ENCODE results near the gene NELFCD.

Gene NELFCD

DNA sequence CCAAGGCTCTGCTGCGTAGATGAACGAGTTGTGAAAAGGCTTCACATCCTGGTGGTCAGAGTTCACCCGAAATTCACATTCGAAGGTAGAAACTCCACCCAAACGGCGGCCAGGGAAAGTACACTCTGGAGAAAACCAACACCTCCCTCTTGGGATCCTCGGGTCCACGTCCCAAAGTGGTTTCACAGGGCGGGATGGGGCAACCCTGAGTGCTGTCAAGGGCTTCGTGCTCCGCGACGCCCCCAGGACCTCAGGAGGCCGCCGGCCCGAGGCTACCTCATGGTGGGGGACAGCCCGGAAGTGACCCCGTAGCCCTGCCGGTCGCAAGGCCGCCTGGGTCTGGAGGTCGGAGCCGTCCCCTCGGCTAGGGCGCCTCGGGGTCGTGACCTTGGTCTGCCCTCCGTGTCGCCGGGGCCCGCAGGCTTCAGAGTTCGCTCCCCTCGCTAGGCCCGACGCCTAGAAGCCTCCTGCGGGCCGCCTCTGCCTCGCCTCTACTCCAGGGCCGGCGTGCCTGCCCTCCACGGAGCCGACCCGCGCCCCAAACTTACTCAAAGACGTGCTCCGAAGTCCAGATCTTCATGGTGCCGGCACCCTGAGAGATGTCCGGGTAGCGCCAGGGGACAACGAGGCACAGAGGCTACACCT is 61.2 kb downstream of the NELFCD start, which contains the start of gene PRELID3B:
PRELID3B (minus strand) TSS at position 636 of the 645 bp plus-strand sequence; CDS start at position 580, 56 bp downstream.
- H3K27ac ChIP-seq (ENCODE audit: extremely low read depth, low read depth, low read length): peak within 1 kb of the TSS; percentile 53; the same call in 1 of the 2 replicates
- no peaks in the 10 kb centered on the region for H3K9me3 ChIP-seq (ENCODE audit: control insufficient read depth, insufficient read depth, low read depth, low read length)
- peaks cover 2% of the 10 kb centered on the region; the same call in 1 of the 2 replicates for H3K4me1 ChIP-seq (ENCODE audit: control insufficient read depth, insufficient read depth, low read length)
- H3K4me3 ChIP-seq (ENCODE audit: low read depth, low read length): peak within 1 kb of the TSS; percentile 90
- ChIA-PET CTCF (no interaction called here), POLR2A (interaction anchor here (0.6 to 3.6 kb wide), 5 partner anchors 8 to 180 kb away, joined by 3 to 28 read pairs (median 4); partner anchors contain the start of gene ATP5F1E)
- H3K36me3 ChIP-seq (ENCODE audit: control insufficient read depth in 2 of 2, insufficient read depth in 1 of 2, low read length in 2 of 2): peaks cover 2 to 29% of the 10 kb centered on the region in 2 experiments; a peak in 2 of 3 replicates
- peak; percentile 31; the same call in 1 of the 2 replicates for TF ChIP-seq ZNF146 (tag by site-specific recombination; IDR thresholded peaks at IDR 0.05)
- no peak for TF ChIP-seq RBAK (tag by site-specific recombination; IDR thresholded peaks at IDR 0.05)
- TF ChIP-seq, protein P1, sequence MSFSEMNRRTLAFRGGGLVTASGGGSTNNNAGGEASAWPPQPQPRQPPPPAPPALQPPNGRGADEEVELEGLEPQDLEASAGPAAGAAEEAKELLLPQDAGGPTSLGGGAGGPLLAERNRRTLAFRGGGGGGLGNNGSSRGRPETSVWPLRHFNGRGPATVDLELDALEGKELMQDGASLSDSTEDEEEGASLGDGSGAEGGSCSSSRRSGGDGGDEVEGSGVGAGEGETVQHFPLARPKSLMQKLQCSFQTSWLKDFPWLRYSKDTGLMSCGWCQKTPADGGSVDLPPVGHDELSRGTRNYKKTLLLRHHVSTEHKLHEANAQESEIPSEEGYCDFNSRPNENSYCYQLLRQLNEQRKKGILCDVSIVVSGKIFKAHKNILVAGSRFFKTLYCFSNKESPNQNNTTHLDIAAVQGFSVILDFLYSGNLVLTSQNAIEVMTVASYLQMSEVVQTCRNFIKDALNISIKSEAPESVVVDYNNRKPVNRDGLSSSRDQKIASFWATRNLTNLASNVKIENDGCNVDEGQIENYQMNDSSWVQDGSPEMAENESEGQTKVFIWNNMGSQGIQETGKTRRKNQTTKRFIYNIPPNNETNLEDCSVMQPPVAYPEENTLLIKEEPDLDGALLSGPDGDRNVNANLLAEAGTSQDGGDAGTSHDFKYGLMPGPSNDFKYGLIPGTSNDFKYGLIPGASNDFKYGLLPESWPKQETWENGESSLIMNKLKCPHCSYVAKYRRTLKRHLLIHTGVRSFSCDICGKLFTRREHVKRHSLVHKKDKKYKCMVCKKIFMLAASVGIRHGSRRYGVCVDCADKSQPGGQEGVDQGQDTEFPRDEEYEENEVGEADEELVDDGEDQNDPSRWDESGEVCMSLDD (tag by site-specific recombination; IDR thresholded peaks at IDR 0.05): peak; percentile 86
- TF ChIP-seq ZNF394 (tag by site-specific recombination; IDR thresholded peaks at IDR 0.05; ENCODE audit: borderline replicate concordance): peak; percentile 26; the same call in 1 of the 2 replicates
- TF ChIP-seq, protein P2, sequence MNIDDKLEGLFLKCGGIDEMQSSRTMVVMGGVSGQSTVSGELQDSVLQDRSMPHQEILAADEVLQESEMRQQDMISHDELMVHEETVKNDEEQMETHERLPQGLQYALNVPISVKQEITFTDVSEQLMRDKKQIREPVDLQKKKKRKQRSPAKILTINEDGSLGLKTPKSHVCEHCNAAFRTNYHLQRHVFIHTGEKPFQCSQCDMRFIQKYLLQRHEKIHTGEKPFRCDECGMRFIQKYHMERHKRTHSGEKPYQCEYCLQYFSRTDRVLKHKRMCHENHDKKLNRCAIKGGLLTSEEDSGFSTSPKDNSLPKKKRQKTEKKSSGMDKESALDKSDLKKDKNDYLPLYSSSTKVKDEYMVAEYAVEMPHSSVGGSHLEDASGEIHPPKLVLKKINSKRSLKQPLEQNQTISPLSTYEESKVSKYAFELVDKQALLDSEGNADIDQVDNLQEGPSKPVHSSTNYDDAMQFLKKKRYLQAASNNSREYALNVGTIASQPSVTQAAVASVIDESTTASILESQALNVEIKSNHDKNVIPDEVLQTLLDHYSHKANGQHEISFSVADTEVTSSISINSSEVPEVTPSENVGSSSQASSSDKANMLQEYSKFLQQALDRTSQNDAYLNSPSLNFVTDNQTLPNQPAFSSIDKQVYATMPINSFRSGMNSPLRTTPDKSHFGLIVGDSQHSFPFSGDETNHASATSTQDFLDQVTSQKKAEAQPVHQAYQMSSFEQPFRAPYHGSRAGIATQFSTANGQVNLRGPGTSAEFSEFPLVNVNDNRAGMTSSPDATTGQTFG (tag by site-specific recombination; IDR thresholded peaks at IDR 0.05; ENCODE audit: borderline replicate concordance): no peak
- no peak for TF ChIP-seq ZNF302 (tag by site-specific recombination; IDR thresholded peaks at IDR 0.05; ENCODE audit: low read depth)
- TF ChIP-seq BCL11B (tag by site-specific recombination; IDR thresholded peaks at IDR 0.05; ENCODE audit: low read depth): peak; percentile 80; the same call in 1 of the 2 replicates
- peak; percentile 63 for TF ChIP-seq GLIS2 (tag by site-specific recombination; IDR thresholded peaks at IDR 0.05)
- peak; percentile 77 for TF ChIP-seq KLF9 (tag by site-specific recombination; IDR thresholded peaks at IDR 0.05; ENCODE audit: low read depth)
- TF ChIP-seq, protein P3, sequence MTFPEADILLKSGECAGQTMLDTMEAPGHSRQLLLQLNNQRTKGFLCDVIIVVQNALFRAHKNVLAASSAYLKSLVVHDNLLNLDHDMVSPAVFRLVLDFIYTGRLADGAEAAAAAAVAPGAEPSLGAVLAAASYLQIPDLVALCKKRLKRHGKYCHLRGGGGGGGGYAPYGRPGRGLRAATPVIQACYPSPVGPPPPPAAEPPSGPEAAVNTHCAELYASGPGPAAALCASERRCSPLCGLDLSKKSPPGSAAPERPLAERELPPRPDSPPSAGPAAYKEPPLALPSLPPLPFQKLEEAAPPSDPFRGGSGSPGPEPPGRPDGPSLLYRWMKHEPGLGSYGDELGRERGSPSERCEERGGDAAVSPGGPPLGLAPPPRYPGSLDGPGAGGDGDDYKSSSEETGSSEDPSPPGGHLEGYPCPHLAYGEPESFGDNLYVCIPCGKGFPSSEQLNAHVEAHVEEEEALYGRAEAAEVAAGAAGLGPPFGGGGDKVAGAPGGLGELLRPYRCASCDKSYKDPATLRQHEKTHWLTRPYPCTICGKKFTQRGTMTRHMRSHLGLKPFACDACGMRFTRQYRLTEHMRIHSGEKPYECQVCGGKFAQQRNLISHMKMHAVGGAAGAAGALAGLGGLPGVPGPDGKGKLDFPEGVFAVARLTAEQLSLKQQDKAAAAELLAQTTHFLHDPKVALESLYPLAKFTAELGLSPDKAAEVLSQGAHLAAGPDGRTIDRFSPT (tag by site-specific recombination; IDR thresholded peaks at IDR 0.05): no peak
- TF ChIP-seq KLF1 (tag by site-specific recombination; IDR thresholded peaks at IDR 0.05): 0 out of 2 replicates have a peak, but pooled peaks have one; percentile 18
- peak; percentile 80 for TF ChIP-seq ZXDB (tag by site-specific recombination; IDR thresholded peaks at IDR 0.05)
- peak; percentile 50; the same call in 1 of the 2 replicates for TF ChIP-seq ZBTB48 (tag by site-specific recombination; IDR thresholded peaks at IDR 0.05)
- TF ChIP-seq, protein P4, sequence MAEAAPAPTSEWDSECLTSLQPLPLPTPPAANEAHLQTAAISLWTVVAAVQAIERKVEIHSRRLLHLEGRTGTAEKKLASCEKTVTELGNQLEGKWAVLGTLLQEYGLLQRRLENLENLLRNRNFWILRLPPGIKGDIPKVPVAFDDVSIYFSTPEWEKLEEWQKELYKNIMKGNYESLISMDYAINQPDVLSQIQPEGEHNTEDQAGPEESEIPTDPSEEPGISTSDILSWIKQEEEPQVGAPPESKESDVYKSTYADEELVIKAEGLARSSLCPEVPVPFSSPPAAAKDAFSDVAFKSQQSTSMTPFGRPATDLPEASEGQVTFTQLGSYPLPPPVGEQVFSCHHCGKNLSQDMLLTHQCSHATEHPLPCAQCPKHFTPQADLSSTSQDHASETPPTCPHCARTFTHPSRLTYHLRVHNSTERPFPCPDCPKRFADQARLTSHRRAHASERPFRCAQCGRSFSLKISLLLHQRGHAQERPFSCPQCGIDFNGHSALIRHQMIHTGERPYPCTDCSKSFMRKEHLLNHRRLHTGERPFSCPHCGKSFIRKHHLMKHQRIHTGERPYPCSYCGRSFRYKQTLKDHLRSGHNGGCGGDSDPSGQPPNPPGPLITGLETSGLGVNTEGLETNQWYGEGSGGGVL (tag by site-specific recombination; IDR thresholded peaks at IDR 0.05): no peak
- peak; percentile 41; the same call in 1 of the 2 replicates for TF ChIP-seq KLF8 (tag by site-specific recombination; IDR thresholded peaks at IDR 0.05)
- 0 out of 2 replicates have a peak, but pooled peaks have one; percentile 24 for TF ChIP-seq ZNF2 (tag by site-specific recombination; IDR thresholded peaks at IDR 0.05)
- TF ChIP-seq KLF10 (tag by site-specific recombination; IDR thresholded peaks at IDR 0.05): peak; percentile 90
- TF ChIP-seq SP3 (tag by site-specific recombination; IDR thresholded peaks at IDR 0.05): peak; percentile 54; the same call in 1 of the 2 replicates
- TF ChIP-seq ZNF561 (tag by site-specific recombination; IDR thresholded peaks at IDR 0.05; ENCODE audit: borderline replicate concordance): no peak; the same call in 1 of the 2 replicates
- TF ChIP-seq SP7 (tag by site-specific recombination; IDR thresholded peaks at IDR 0.05): peak; percentile 46; the same call in 1 of the 2 replicates
- TF ChIP-seq ZNF335 (tag by site-specific recombination; conservative IDR thresholded peaks at IDR 0.05): peak; percentile 92
- TF ChIP-seq ZNF585B (tag by site-specific recombination; IDR thresholded peaks at IDR 0.05): 0 out of 2 replicates have a peak, but pooled peaks have one; percentile 6
- no peak for TF ChIP-seq ZNF555 (tag by site-specific recombination; conservative IDR thresholded peaks at IDR 0.05)
- peak; percentile 38 for TF ChIP-seq ZEB2 (tag by site-specific recombination; IDR thresholded peaks at IDR 0.05)
- TF ChIP-seq, protein P5, sequence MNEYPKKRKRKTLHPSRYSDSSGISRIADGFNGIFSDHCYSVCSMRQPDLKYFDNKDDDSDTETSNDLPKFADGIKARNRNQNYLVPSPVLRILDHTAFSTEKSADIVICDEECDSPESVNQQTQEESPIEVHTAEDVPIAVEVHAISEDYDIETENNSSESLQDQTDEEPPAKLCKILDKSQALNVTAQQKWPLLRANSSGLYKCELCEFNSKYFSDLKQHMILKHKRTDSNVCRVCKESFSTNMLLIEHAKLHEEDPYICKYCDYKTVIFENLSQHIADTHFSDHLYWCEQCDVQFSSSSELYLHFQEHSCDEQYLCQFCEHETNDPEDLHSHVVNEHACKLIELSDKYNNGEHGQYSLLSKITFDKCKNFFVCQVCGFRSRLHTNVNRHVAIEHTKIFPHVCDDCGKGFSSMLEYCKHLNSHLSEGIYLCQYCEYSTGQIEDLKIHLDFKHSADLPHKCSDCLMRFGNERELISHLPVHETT (tag by site-specific recombination; IDR thresholded peaks at IDR 0.05): no peak
- TF ChIP-seq ZNF530 (tag by site-specific recombination; IDR thresholded peaks at IDR 0.05; ENCODE audit: low read depth): no peak

All from HEK293 (cell line).